ENCODE data around the gene ATP1A2. TPM values are rescaled to one million over a fixed set of nuclear protein-coding genes. Genes with fewer than 3 reads are reported as not detected.

Gene ATP1A2
- total and polyA plus RNA-seq, 8 donors = 0.31 to 104 (median 10.9) TPM

- H3K27ac ChIP-seq = no peak overlapping the region
- intact Hi-C loops (cut with DNase I; ENCODE audit: low total_unique reads) = loop anchor here (5.0 kb wide), 1 partner anchor 37 kb away; no protein-coding TSS in a partner anchor
- WGBS, 5 donors = 20 to 33% (median 22%) methylated on average over 43 to 96 of the region's 96 CpGs
- H3K27me3 ChIP-seq = peaks cover 0 to 57% (median 42%) of the 10 kb centered on the region in 3 donors
- TF ChIP-seq EP300 (IDR thresholded peaks at IDR 0.05) (no peak), CTCF (IDR thresholded peaks at IDR 0.05) (peak in 5 of 7 experiments; percentile 51 to 70 (median 70)), POLR2A (IDR thresholded peaks at IDR 0.05) (no peak), POLR2AphosphoS5 (IDR thresholded peaks at IDR 0.05) (peak in 1 of 3 donors; percentile 42)
- no peaks in the 10 kb centered on the region for H3K9me3 ChIP-seq
- H3K4me3 ChIP-seq = peak overlapping the region; percentile 39 to 49 (median 43)
- H3K4me1 ChIP-seq = peaks cover 9 to 23% (median 13%) of the 10 kb centered on the region in 4 donors
- DNase-seq = peak; percentile 88 to 93
- H3K36me3 ChIP-seq = peaks cover 0 to 26% (median 20%) of the 10 kb centered on the region in 4 donors
These were observed 31.4 kb upstream of the ATP1A2 start for GRCh38 chr1:160083968-160084770.

DNA sequence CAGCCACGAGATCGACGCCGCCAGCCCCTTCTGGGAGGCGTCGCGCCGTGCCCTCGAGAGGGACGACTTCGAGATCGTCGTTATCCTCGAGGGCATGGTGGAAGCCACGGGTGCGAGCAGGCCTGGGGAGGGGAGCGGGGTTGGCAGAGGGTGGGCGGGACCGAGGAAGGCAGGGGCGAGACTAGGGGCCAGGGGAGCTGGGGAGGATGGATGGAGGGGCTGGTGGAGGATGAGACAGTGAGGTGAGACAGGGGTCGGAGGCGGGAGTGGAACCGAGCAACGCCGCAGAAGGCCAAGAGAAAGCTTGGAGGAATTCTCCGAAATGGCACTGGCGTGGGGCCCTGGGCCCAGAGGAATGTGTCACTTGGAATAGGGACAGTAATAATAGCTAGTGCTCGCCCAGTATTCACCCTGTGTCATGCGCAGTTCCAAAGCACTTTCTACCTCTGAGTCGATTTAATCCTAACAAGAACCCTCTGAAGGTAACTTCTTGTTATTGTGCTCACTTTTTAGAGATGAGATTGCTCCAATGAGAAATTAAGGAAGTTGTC is 30.7 kb upstream of the ATP1A2 start:
- Histone ChIP-seq H3K27me3 (peaks cover 0 to 51% (median 42%) of the 10 kb centered on the region in 3 donors), H3K27ac (no peak overlapping the region), H3K9me3 (no peaks in the 10 kb centered on the region), H3K36me3 (peaks cover 0 to 32% (median 27%) of the 10 kb centered on the region in 4 donors), H3K4me1 (peaks cover 9 to 23% (median 13%) of the 10 kb centered on the region in 4 donors), H3K4me3 (no peak overlapping the region)
- intact Hi-C loops (cut with DNase I; ENCODE audit: low total_unique reads) = loop anchor here (5.0 kb wide), 1 partner anchor 38 kb away; no protein-coding TSS in a partner anchor
- DNase-seq = no peak
- TF ChIP-seq POLR2A (IDR thresholded peaks at IDR 0.05) = no peak
- TF ChIP-seq POLR2AphosphoS5 (IDR thresholded peaks at IDR 0.05) = no peak
- no peak for TF ChIP-seq CTCF (IDR thresholded peaks at IDR 0.05)
- TF ChIP-seq EP300 (IDR thresholded peaks at IDR 0.05) = no peak
- 80 to 87% (median 85%) methylated on average over 30 of the region's 30 CpGs for WGBS, 5 donors

- WGBS, 5 donors = 47 to 61% (median 54%) methylated on average over 17 to 19 of the region's 19 CpGs
- H3K27ac ChIP-seq = peak overlapping the region in 1 of 5 donors; percentile 13
- peak; percentile 83 to 90 for DNase-seq
- peaks cover 5 to 43% (median 37%) of the 10 kb centered on the region in 4 donors for H3K36me3 ChIP-seq
- peak in 5 of 7 experiments; percentile 54 to 80 (median 71) for TF ChIP-seq CTCF (IDR thresholded peaks at IDR 0.05)
- no peak for TF ChIP-seq EP300 (IDR thresholded peaks at IDR 0.05)
- H3K9me3 ChIP-seq = no peaks in the 10 kb centered on the region
- peaks cover 0 to 40% (median 37%) of the 10 kb centered on the region in 3 donors for H3K27me3 ChIP-seq
- no peak overlapping the region for H3K4me3 ChIP-seq
- H3K4me1 ChIP-seq = peaks cover 9 to 20% (median 13%) of the 10 kb centered on the region in 4 donors
- intact Hi-C loops (cut with DNase I; ENCODE audit: low total_unique reads) = no loop called here
These were observed 29.7 kb upstream of the ATP1A2 start for GRCh38 chr1:160085686-160086455.

GRCh38 chr1:160086456-160086892 is 29.1 kb upstream of the ATP1A2 start:
- intact Hi-C loops (cut with DNase I; ENCODE audit: low total_unique reads) = no loop called here
- no peaks in the 10 kb centered on the region for H3K9me3 ChIP-seq

More at GRCh38 chr1:160086456-160086892, 29.1 kb upstream of the ATP1A2 start:
- peaks cover 9 to 14% (median 13%) of the 10 kb centered on the region in 4 donors for H3K4me1 ChIP-seq
- H3K27me3 ChIP-seq = peaks cover 0 to 34% (median 31%) of the 10 kb centered on the region in 3 donors
- TF ChIP-seq POLR2A (IDR thresholded peaks at IDR 0.05) = no peak
- TF ChIP-seq POLR2AphosphoS5 (IDR thresholded peaks at IDR 0.05) = no peak
- no peak for TF ChIP-seq EP300 (IDR thresholded peaks at IDR 0.05)
- TF ChIP-seq CTCF (IDR thresholded peaks at IDR 0.05) = no peak
- peaks cover 9 to 49% (median 43%) of the 10 kb centered on the region in 4 donors for H3K36me3 ChIP-seq
- WGBS, 5 donors = 77 to 83% (median 81%) methylated on average over 5 of the region's 5 CpGs
- peak in 1 of 2 donors; percentile 44 for DNase-seq
- H3K27ac ChIP-seq = peak overlapping the region in 1 of 5 donors; percentile 13
- no peak overlapping the region for H3K4me3 ChIP-seq
